SU-DHL-6 (cell line): ENCODE data around the gene EXT2.

Experiments
- H2AFZ ChIP-seq: fragments of 200-600 bp; sonication (generic); 2 replicates; pipeline ENCODE4 v1.6.1; 2014; ENCODE audit warnings: low read depth, mild to moderate bottlenecking, moderate library complexity, mixed read lengths, antibody characterized with exemption, low read length; ENCODE audit not compliant: severe bottlenecking
- H3F3A ChIP-seq: fragments of 200-600 bp; shearing (Covaris generic); 2 replicates; pipeline ENCODE4 v1.6.0; 2016; ENCODE audit warnings: antibody characterized with exemption, mild to moderate bottlenecking; ENCODE audit not compliant: insufficient read depth
- H3K27ac ChIP-seq: fragments of 200-600 bp; sonication (generic); 2 replicates; pipeline ENCODE4 v1.5.1; 2016; ENCODE audit warnings: low read depth, mild to moderate bottlenecking, low read length, moderate library complexity, mixed read lengths
- H3K27me3 ChIP-seq: fragments of 200-600 bp; sonication (generic), shearing (Covaris generic); 2 replicates; pipeline ENCODE4 v1.6.0; 2014; ENCODE audit warnings: mild to moderate bottlenecking, low read length
- H3K36me3 ChIP-seq: fragments of 200-600 bp; sonication (generic); 2 replicates; pipeline ENCODE4 v1.6.1; 2014; ENCODE audit warnings: mild to moderate bottlenecking, low read length, mixed read lengths
- H3K4me2 ChIP-seq: fragments of 300-600, 200-600 bp; shearing (Covaris generic), sonication (generic); 2 replicates; pipeline ENCODE4 v1.6.0; 2014; ENCODE audit warnings: low read length, low read depth, mild to moderate bottlenecking; ENCODE audit not compliant: poor library complexity, severe bottlenecking
- H3K4me3 ChIP-seq: fragments of 200-600 bp; sonication (generic); 2 replicates; pipeline ENCODE4 v1.5.1; 2014; ENCODE audit warnings: antibody characterized with exemption, low read length, mild to moderate bottlenecking, mixed read lengths; ENCODE audit not compliant: insufficient read depth, poor library complexity, severe bottlenecking
- H3K79me2 ChIP-seq: fragments of 200-600 bp; sonication (generic); 2 replicates; pipeline ENCODE4 v1.6.1; 2014; ENCODE audit warnings: mild to moderate bottlenecking, low read length, moderate library complexity; ENCODE audit not compliant: insufficient read depth
- H3K9ac ChIP-seq: fragments of 200-600 bp; sonication (generic); 2 replicates; pipeline ENCODE4 v1.7.0; 2014; ENCODE audit warnings: mild to moderate bottlenecking, low read length
- H3K9me2 ChIP-seq: fragments of 200-600 bp; sonication (generic); replicated peaks from 2 replicates; pipeline ENCODE4 v1.6.1; 2014; ENCODE audit warnings: low read length; ENCODE audit not compliant: insufficient read depth
- H3K9me3 ChIP-seq: fragments of 200-600 bp; sonication (generic); 2 replicates; pipeline ENCODE4 v1.6.1; 2014; ENCODE audit warnings: low read length, mixed read lengths; ENCODE audit not compliant: insufficient read depth
- H4K20me1 ChIP-seq: fragments of 200-600 bp; sonication (generic); 2 replicates; pipeline ENCODE4 v1.6.1; 2014; ENCODE audit warnings: low read depth, mild to moderate bottlenecking, antibody characterized with exemption, low read length, moderate library complexity, mixed read lengths
- EZH2phosphoT487 ChIP-seq: fragments of 200-600 bp; sonication (generic), shearing (Covaris generic); conservative IDR thresholded peaks from 2 replicates; pipeline ENCODE4 v1.6.1; 2018; ENCODE audit warnings: mild to moderate bottlenecking, antibody characterized with exemption, low read length, moderate library complexity, mixed read lengths
- TF ChIP-seq, protein P1 (sequence below): fragments of 200-600 bp; sonication (generic); IDR thresholded peaks from one replicate; pipeline ENCODE4 v1.5.1; 2017; ENCODE audit warnings: antibody characterized with exemption, mild to moderate bottlenecking, low read length, moderate library complexity; ENCODE audit not compliant: insufficient read depth, poor library complexity, severe bottlenecking

The EXT2 gene

DNA sequence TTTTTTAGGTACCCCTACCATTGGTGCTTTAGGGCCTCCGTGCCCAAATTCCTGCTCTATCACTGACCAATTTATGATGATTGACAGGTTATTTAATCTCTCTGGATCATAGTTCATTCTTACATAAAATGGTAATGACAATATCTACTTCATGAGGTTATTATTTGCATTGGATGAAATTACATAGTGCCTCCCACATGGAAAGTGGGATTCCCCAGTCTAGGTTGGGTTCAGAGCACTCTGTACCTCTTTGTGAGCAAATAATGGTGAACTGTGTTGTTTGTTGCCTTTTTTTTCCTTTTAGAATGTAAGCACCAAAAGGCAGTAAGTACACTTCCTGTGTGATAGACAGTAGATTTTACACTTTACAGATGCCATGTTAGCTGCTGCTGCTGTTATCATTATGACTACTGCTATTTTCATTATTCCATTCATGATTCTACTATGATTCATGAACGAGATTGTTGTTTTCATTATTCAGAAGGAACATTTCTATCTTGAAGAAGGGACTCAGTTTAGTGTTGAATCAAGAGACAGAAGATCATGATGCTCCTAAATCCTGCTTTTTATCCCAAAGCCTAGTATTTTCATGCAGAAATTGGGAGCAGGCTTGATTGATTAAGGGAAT is 113.6 kb downstream of the EXT2 start:
- no peak overlapping the region for H3K9ac ChIP-seq

DNA sequence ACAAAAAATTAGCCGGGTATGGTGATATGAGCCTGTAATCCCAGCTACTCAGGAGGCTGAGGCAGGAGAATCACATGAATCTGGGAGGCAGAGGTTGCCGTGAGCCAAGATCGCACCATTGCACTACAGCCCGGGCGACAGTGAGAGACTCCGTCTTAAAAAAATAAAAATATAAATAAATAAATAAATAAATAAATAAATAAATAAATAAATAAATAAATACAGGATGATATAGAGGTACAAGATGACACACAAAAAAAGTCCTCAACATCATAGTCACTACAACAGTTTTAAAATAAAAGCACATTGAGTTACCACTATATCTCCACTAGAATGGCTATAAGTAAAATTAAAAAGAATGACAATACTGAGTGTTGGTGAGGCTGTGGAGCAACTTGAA is 116.7 kb downstream of the EXT2 start:
- H3F3A ChIP-seq: no peaks in the 10 kb centered on the region
- H2AFZ ChIP-seq: no peak overlapping the region
- no peak overlapping the region for H3K4me2 ChIP-seq
- peaks cover 2% of the 10 kb centered on the region; the same call in 1 of the 2 replicates for H3K36me3 ChIP-seq
- no peak overlapping the region for H3K4me3 ChIP-seq
- no peaks in the 10 kb centered on the region for H3K9me2 ChIP-seq
- no peak for TF ChIP-seq EZH2phosphoT487
- no peak overlapping the region for H3K27ac ChIP-seq
- no peaks in the 10 kb centered on the region for H4K20me1 ChIP-seq
- no peaks in the 10 kb centered on the region for H3K9me3 ChIP-seq
- H3K27me3 ChIP-seq: no peaks in the 10 kb centered on the region
- H3K9ac ChIP-seq: no peak overlapping the region
- no peaks in the 10 kb centered on the region for H3K79me2 ChIP-seq

More for the DNA sequence above, 113.6 kb downstream of the EXT2 start:
- Histone ChIP-seq H2AFZ (no peak overlapping the region), H3K36me3 (peaks cover 2% of the 10 kb centered on the region; the same call in 1 of the 2 replicates), H3K27ac (no peak overlapping the region), H3K4me3 (no peak overlapping the region), H3K4me2 (no peak overlapping the region), H3F3A (no peaks in the 10 kb centered on the region), H3K27me3 (no peaks in the 10 kb centered on the region), H3K9me3 (no peaks in the 10 kb centered on the region), H3K9me2 (no peaks in the 10 kb centered on the region), H4K20me1 (no peaks in the 10 kb centered on the region), H3K79me2 (no peaks in the 10 kb centered on the region)
- TF ChIP-seq EZH2phosphoT487: no peak
- TF ChIP-seq, protein P1, sequence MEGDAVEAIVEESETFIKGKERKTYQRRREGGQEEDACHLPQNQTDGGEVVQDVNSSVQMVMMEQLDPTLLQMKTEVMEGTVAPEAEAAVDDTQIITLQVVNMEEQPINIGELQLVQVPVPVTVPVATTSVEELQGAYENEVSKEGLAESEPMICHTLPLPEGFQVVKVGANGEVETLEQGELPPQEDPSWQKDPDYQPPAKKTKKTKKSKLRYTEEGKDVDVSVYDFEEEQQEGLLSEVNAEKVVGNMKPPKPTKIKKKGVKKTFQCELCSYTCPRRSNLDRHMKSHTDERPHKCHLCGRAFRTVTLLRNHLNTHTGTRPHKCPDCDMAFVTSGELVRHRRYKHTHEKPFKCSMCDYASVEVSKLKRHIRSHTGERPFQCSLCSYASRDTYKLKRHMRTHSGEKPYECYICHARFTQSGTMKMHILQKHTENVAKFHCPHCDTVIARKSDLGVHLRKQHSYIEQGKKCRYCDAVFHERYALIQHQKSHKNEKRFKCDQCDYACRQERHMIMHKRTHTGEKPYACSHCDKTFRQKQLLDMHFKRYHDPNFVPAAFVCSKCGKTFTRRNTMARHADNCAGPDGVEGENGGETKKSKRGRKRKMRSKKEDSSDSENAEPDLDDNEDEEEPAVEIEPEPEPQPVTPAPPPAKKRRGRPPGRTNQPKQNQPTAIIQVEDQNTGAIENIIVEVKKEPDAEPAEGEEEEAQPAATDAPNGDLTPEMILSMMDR: no peak

DNA sequence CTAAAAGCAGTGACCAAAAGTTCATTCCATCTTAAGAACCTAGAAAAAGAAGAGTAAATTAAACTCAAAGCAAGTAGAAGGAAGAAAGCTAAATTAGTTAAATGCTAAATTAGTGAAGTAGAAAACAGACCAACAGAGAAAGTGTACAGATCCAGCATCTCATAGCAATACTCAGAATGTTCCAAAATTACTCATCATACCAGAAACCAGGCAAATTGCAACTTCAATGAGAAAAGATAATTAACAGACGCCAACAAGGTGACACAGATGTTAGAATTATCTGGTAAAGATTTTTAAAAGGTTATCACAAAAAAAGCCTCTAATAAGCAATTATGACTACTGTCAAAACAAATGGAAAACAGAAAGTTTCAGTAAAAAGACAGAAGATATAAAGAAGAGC is 117.7 kb downstream of the EXT2 start:
- no peak overlapping the region for H3K4me3 ChIP-seq
- H3K79me2 ChIP-seq: no peaks in the 10 kb centered on the region
- H3K9me2 ChIP-seq: no peaks in the 10 kb centered on the region
- TF ChIP-seq EZH2phosphoT487: no peak
- TF ChIP-seq, protein P1: no peak
- H3K9ac ChIP-seq: no peak overlapping the region
- no peaks in the 10 kb centered on the region for H3K9me3 ChIP-seq
- H3F3A ChIP-seq: no peaks in the 10 kb centered on the region
- no peak overlapping the region for H2AFZ ChIP-seq
- peaks cover 2% of the 10 kb centered on the region; the same call in 1 of the 2 replicates for H3K36me3 ChIP-seq
- no peaks in the 10 kb centered on the region for H4K20me1 ChIP-seq
- no peak overlapping the region for H3K27ac ChIP-seq
- no peak overlapping the region for H3K4me2 ChIP-seq
- H3K27me3 ChIP-seq: no peaks in the 10 kb centered on the region

GRCh38 chr11:44217432-44217831 is 122.0 kb downstream of the EXT2 start:
- no peaks in the 10 kb centered on the region for H3F3A ChIP-seq
- no peak overlapping the region for H3K27ac ChIP-seq
- no peak overlapping the region for H2AFZ ChIP-seq
- H4K20me1 ChIP-seq: no peaks in the 10 kb centered on the region
- H3K4me2 ChIP-seq: no peak overlapping the region
- H3K36me3 ChIP-seq: no peaks in the 10 kb centered on the region
- H3K79me2 ChIP-seq: no peaks in the 10 kb centered on the region
- H3K9ac ChIP-seq: no peak overlapping the region
- no peaks in the 10 kb centered on the region for H3K27me3 ChIP-seq
- no peak for TF ChIP-seq EZH2phosphoT487
- TF ChIP-seq, protein P1: no peak
- H3K4me3 ChIP-seq: no peak overlapping the region
- no peaks in the 10 kb centered on the region for H3K9me3 ChIP-seq
- no peaks in the 10 kb centered on the region for H3K9me2 ChIP-seq
